ENCODE measurements around the gene PINLYP. TPM values are rescaled to one million over a fixed set of nuclear protein-coding genes. Genes with fewer than 3 reads are reported as not detected.

PINLYP gene
- total and polyA plus RNA-seq, 2 of the 13 experiments (the other 11 are each of a cell fraction or from before 2014, with no cell fraction given) = 0.21 to 0.24 TPM

- TF ChIP-seq, protein P1, sequence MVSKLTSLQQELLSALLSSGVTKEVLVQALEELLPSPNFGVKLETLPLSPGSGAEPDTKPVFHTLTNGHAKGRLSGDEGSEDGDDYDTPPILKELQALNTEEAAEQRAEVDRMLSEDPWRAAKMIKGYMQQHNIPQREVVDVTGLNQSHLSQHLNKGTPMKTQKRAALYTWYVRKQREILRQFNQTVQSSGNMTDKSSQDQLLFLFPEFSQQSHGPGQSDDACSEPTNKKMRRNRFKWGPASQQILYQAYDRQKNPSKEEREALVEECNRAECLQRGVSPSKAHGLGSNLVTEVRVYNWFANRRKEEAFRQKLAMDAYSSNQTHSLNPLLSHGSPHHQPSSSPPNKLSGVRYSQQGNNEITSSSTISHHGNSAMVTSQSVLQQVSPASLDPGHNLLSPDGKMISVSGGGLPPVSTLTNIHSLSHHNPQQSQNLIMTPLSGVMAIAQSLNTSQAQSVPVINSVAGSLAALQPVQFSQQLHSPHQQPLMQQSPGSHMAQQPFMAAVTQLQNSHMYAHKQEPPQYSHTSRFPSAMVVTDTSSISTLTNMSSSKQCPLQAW (CRISPR knock-in tag; IDR thresholded peaks at IDR 0.05) = peak; percentile 94
- peak; percentile 52; the same call in 1 of the 2 replicates for TF ChIP-seq FOSL2 (CRISPR knock-in tag; IDR thresholded peaks at IDR 0.05)
- no peak for TF ChIP-seq ZC3H4 (CRISPR knock-in tag; IDR thresholded peaks at IDR 0.05; ENCODE audit: borderline replicate concordance)
- TF ChIP-seq KDM6A (CRISPR knock-in tag; IDR thresholded peaks at IDR 0.05; ENCODE audit: low read depth) = no peak
- TF ChIP-seq ZMYM4 (CRISPR knock-in tag; IDR thresholded peaks at IDR 0.05) = peak; percentile 57; the same call in 1 of the 2 replicates
- TF ChIP-seq, protein P2, sequence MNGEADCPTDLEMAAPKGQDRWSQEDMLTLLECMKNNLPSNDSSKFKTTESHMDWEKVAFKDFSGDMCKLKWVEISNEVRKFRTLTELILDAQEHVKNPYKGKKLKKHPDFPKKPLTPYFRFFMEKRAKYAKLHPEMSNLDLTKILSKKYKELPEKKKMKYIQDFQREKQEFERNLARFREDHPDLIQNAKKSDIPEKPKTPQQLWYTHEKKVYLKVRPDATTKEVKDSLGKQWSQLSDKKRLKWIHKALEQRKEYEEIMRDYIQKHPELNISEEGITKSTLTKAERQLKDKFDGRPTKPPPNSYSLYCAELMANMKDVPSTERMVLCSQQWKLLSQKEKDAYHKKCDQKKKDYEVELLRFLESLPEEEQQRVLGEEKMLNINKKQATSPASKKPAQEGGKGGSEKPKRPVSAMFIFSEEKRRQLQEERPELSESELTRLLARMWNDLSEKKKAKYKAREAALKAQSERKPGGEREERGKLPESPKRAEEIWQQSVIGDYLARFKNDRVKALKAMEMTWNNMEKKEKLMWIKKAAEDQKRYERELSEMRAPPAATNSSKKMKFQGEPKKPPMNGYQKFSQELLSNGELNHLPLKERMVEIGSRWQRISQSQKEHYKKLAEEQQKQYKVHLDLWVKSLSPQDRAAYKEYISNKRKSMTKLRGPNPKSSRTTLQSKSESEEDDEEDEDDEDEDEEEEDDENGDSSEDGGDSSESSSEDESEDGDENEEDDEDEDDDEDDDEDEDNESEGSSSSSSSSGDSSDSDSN (CRISPR knock-in tag; IDR thresholded peaks at IDR 0.05) = peak; percentile 74
- peak; percentile 44; the same call in 1 of the 2 replicates for TF ChIP-seq KLF6 (CRISPR knock-in tag; IDR thresholded peaks at IDR 0.05)
- peak; percentile 55 for TF ChIP-seq RAD21 (CRISPR knock-in tag; IDR thresholded peaks at IDR 0.05)
- TF ChIP-seq ZNF143 (CRISPR knock-in tag; IDR thresholded peaks at IDR 0.05) = peak; percentile 71
- TF ChIP-seq TEAD2 (CRISPR knock-in tag; IDR thresholded peaks at IDR 0.05) = no peak
- no peak for TF ChIP-seq TMF1 (CRISPR knock-in tag; IDR thresholded peaks at IDR 0.05; ENCODE audit: low read depth)
- TF ChIP-seq ELK4 (CRISPR knock-in tag; IDR thresholded peaks at IDR 0.05; ENCODE audit: borderline replicate concordance) = no peak
These were observed 20.6 kb downstream of the PINLYP start, which contains the start of the genes IRGQ and ZNF576 (continued) for GRCh38 chr19:43595999-43596841.

Data from HepG2 (cell line).